ENCODE measurements around the gene SEMA4G.
A peak's percentile ranks its signal among the peaks of the same experiment; 100 is the strongest.

The SEMA4G gene

DNA sequence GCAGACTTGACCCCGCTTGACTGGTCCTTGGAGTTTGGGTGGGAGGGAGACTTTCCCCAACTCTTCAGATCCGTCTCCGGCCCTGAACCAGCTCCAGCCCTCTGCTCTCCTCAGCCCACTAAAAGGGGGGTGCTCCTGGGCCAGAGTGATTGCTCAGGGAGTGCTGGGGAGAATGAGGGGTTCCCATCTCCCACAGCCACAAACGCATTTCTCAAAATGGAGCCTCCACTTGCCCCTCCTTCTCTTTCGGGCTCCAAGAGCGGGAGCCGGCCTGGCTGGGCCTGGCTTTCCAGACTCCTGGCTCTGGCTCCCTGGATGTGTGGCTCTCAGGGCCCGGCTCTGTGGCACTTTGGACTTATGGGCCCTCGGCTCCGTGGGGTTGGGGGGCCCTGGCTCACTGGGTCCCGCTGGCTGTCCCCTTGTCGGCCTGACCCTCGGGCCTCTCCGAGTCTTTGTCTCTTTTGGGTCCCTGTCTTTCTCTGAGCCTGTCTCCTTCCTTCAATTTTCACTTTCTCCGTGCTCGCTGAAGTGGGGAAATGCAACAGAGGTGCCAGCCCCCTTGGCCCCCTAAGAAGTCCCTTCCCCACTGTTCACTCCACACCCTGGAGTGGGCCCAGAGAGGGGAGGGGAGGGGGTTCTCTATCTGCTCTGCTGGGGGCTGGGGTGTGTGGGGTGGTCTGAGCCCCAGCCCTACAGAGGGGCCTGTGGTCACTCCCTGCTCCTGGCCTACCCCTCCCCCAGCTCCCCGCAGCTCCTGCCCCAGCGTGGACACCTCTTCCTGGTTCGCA is 31.0 kb downstream of the SEMA4G start:
- POLR2A ChIA-PET, result no interaction called here
- no peaks in the 10 kb centered on the region for H3K9me3 ChIP-seq (ENCODE audit: control extremely low read depth in 1 of 5, control insufficient read depth in 4 of 5, insufficient read depth in 2 of 5, low read depth in 1 of 5, low read length in 4 of 5)
- H3K36me3 ChIP-seq (ENCODE audit: control insufficient read depth in 4 of 4, insufficient read depth in 4 of 4, low read length in 3 of 4), result peaks cover 2 to 29% (median 21%) of the 10 kb centered on the region in 4 experiments
- H3K4me1 ChIP-seq (ENCODE audit: control extremely low read depth in 1 of 4, control insufficient read depth in 4 of 4, insufficient read depth in 4 of 4, low read length in 3 of 4), result peaks cover 0 to 60% (median 50%) of the 10 kb centered on the region in 4 experiments
- peak overlapping the region; percentile 73 to 93 (median 86) for H3K4me3 ChIP-seq (ENCODE audit: control insufficient read depth in 1 of 7, extremely low read depth in 1 of 7, insufficient read depth in 4 of 7, low read depth in 2 of 7, low read length in 6 of 7)
- peak overlapping the region; percentile 80 to 91 for H3K27ac ChIP-seq (ENCODE audit: insufficient read depth in 1 of 2, low read depth in 1 of 2, low read length in 2 of 2, poor library complexity in 1 of 2, severe bottlenecking in 2 of 2)
- under 1% methylated on average over 10 of the region's 19 CpGs for WGBS (ENCODE audit: insufficient coverage)
- CTCF ChIA-PET, result interaction anchor here (0.6 to 23.7 kb wide), 7 partner anchors 8 to 32 kb away, joined by 3 to 311 read pairs (median 5); partner anchors contain the start of genes MRPL43 and TWNK
- no peaks in the 10 kb centered on the region for H3K27me3 ChIP-seq (replicated peaks in 2 of 5; ENCODE audit: control insufficient read depth in 4 of 5, insufficient read depth in 5 of 5, low read length in 4 of 5)
- DNase-seq, result peak in 2 of 3 donors; percentile 28 to 37

DNA sequence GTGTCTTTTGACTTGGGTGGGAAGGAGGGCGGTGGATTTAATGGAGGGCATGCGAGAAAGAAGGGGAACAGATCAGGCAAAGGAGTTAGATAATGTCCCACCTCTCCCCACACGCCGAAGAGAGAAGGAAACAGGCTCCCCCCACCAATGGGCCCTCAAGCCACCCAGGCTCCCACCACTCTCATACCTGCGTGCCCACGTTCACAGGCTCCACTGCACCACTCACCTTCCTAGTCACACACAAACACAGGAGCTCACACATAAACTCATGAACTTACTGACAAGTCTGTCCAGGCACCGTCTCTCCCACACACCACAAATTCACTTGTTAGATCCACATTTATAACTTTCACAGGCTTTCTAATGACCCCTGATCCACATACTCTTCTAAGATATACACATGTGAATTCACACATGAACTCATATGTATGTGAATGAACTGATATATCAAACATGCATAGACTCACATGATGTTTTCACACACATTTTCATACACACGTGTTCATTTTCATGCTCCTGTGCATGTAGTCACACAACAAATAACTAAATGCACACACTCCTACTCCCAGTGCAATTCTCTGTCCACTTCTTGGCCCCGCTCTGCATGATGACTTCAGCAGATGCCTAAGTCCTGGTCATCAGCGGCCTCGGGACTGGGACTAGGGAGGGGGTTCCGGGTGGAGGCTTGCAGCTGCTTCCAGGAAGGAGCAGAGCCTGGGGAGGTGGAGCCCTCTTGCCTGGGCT is 31.8 kb downstream of the SEMA4G start:
- H3K36me3 ChIP-seq (ENCODE audit: control insufficient read depth in 4 of 4, insufficient read depth in 4 of 4, low read length in 3 of 4), result peaks cover 6 to 35% (median 28%) of the 10 kb centered on the region in 4 experiments
- H3K4me3 ChIP-seq (ENCODE audit: control insufficient read depth in 1 of 7, extremely low read depth in 1 of 7, insufficient read depth in 4 of 7, low read depth in 2 of 7, low read length in 6 of 7), result peak overlapping the region in 6 of 7 experiments; percentile 84 to 93 (median 86)
- ChIA-PET POLR2A (interaction anchor here (1.5 kb wide), 1 partner anchor 10 kb away, joined by 5 read pairs; no protein-coding TSS in a partner anchor), CTCF (interaction anchor here (0.6 to 23.7 kb wide), 7 partner anchors 8 to 35 kb away, joined by 3 to 311 read pairs (median 3); no protein-coding TSS in a partner anchor)
- H3K4me1 ChIP-seq (ENCODE audit: control extremely low read depth in 1 of 4, control insufficient read depth in 4 of 4, insufficient read depth in 4 of 4, low read length in 3 of 4), result peaks cover 0 to 53% (median 49%) of the 10 kb centered on the region in 4 experiments
- H3K9me3 ChIP-seq (ENCODE audit: control extremely low read depth in 1 of 5, control insufficient read depth in 4 of 5, insufficient read depth in 2 of 5, low read depth in 1 of 5, low read length in 4 of 5), result no peaks in the 10 kb centered on the region
- H3K27ac ChIP-seq (ENCODE audit: insufficient read depth in 1 of 2, low read depth in 1 of 2, low read length in 2 of 2, poor library complexity in 1 of 2, severe bottlenecking in 2 of 2), result peak overlapping the region; percentile 80 to 91
- peak in 2 of 3 donors; percentile 31 to 40 for DNase-seq
- no peaks in the 10 kb centered on the region for H3K27me3 ChIP-seq (replicated peaks in 2 of 5; ENCODE audit: control insufficient read depth in 4 of 5, insufficient read depth in 5 of 5, low read length in 4 of 5)
- 11% methylated on average over 4 of the region's 12 CpGs for WGBS (ENCODE audit: insufficient coverage)

DNA sequence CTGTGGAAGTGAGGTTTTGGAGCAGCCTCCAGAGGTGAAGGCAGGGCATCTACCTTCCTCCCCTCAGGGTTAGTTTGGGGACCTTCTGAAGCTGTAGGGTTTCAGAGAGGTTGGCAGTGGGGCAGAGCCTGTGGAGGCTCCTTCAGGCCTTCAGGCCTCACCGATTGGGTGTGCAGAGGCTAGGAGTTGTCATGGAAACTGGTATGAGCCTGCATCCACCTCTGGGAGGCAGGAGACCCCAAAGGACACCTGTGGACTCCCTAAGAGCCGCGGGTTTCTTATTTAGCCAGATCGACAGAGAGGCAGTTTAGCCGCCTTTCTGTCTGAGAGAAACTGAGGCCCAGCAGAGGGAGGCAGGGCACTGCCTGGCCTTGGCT is 32.3 kb downstream of the SEMA4G start:
- H3K4me1 ChIP-seq (ENCODE audit: control extremely low read depth in 1 of 4, control insufficient read depth in 4 of 4, insufficient read depth in 4 of 4, low read length in 3 of 4), result peaks cover 0 to 48% (median 44%) of the 10 kb centered on the region in 4 experiments
- no peaks in the 10 kb centered on the region for H3K27me3 ChIP-seq (replicated peaks in 2 of 5; ENCODE audit: control insufficient read depth in 4 of 5, insufficient read depth in 5 of 5, low read length in 4 of 5)
- CTCF ChIA-PET, result interaction anchor here (0.9 to 23.7 kb wide), 5 partner anchors 7 to 36 kb away, joined by 3 to 311 read pairs (median 5); no protein-coding TSS in a partner anchor
- DNase-seq, result no peak
- H3K36me3 ChIP-seq (ENCODE audit: control insufficient read depth in 4 of 4, insufficient read depth in 4 of 4, low read length in 3 of 4), result peaks cover 6 to 41% (median 33%) of the 10 kb centered on the region in 4 experiments
- H3K9me3 ChIP-seq (ENCODE audit: control extremely low read depth in 1 of 5, control insufficient read depth in 4 of 5, insufficient read depth in 2 of 5, low read depth in 1 of 5, low read length in 4 of 5), result no peaks in the 10 kb centered on the region
- POLR2A ChIA-PET, result interaction anchor here (1.5 kb wide), 1 partner anchor 10 kb away, joined by 5 read pairs; no protein-coding TSS in a partner anchor
- WGBS (ENCODE audit: insufficient coverage), result 77% methylated on average over 5 of the region's 5 CpGs
- H3K27ac ChIP-seq (ENCODE audit: insufficient read depth in 1 of 2, low read depth in 1 of 2, low read length in 2 of 2, poor library complexity in 1 of 2, severe bottlenecking in 2 of 2), result peak overlapping the region in 1 of 2 experiments; percentile 91
- H3K4me3 ChIP-seq (ENCODE audit: control insufficient read depth in 1 of 7, extremely low read depth in 1 of 7, insufficient read depth in 4 of 7, low read depth in 2 of 7, low read length in 6 of 7), result peak overlapping the region in 5 of 7 experiments; percentile 14 to 93 (median 84)

DNA sequence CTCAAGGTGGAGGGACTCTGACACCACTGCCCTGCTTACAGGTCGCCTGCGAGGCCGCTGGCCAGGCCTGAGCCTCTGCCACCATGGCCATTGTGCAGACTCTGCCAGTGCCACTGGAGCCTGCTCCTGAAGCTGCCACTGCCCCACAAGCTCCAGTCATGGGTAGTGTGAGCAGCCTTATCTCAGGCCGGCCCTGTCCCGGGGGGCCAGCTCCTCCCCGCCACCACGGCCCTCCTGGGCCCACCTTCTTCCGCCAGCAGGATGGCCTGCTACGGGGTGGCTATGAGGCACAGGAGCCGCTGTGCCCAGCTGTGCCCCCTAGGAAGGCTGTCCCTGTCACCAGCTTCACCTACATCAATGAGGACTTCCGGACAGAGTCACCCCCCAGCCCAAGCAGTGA is 33.2 kb downstream of the SEMA4G start:
- H3K9me3 ChIP-seq (ENCODE audit: control extremely low read depth in 1 of 5, control insufficient read depth in 4 of 5, insufficient read depth in 2 of 5, low read depth in 1 of 5, low read length in 4 of 5), result no peaks in the 10 kb centered on the region
- no peak overlapping the region for H3K4me3 ChIP-seq (ENCODE audit: control insufficient read depth in 1 of 7, extremely low read depth in 1 of 7, insufficient read depth in 4 of 7, low read depth in 2 of 7, low read length in 6 of 7)
- ChIA-PET CTCF (interaction anchor here (0.9 to 23.7 kb wide), 10 partner anchors 7 to 81 kb away, joined by 3 to 311 read pairs (median 4); partner anchors contain the start of gene SEMA4G), POLR2A (interaction anchor here (1.5 kb wide), 1 partner anchor 9 kb away, joined by 5 read pairs; no protein-coding TSS in a partner anchor)
- WGBS (ENCODE audit: insufficient coverage), result 94% methylated on average over 11 of the region's 11 CpGs
- peaks cover 0 to 42% (median 39%) of the 10 kb centered on the region in 4 experiments for H3K4me1 ChIP-seq (ENCODE audit: control extremely low read depth in 1 of 4, control insufficient read depth in 4 of 4, insufficient read depth in 4 of 4, low read length in 3 of 4)
- no peaks in the 10 kb centered on the region for H3K27me3 ChIP-seq (replicated peaks in 2 of 5; ENCODE audit: control insufficient read depth in 4 of 5, insufficient read depth in 5 of 5, low read length in 4 of 5)
- no peak for DNase-seq
- peaks cover 6 to 49% (median 38%) of the 10 kb centered on the region in 4 experiments for H3K36me3 ChIP-seq (ENCODE audit: control insufficient read depth in 4 of 4, insufficient read depth in 4 of 4, low read length in 3 of 4)
- H3K27ac ChIP-seq (ENCODE audit: insufficient read depth in 1 of 2, low read depth in 1 of 2, low read length in 2 of 2, poor library complexity in 1 of 2, severe bottlenecking in 2 of 2), result peak overlapping the region in 1 of 2 experiments; percentile 91

DNA sequence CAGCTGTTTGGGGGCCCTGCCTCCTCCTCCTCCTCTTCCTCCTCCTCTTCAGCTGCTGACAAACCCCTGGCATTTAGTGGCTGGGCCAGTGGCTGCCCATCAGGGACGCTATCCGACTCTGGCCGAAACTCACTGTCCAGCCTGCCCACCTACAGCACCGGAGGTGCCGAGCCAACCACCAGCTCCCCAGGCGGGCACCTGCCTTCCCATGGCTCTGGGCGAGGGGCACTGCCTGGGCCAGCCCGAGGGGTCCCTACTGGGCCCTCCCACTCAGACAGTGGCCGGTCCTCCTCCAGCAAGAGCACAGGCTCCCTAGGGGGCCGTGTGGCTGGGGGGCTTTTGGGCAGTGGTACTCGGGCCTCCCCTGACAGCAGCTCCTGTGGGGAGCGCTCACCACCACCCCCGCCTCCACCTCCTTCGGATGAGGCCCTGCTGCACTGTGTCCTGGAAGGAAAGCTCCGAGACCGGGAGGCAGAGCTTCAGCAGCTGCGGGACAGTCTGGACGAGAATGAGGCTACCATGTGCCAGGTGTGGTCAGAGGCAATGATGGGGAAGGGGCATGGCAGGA is 34.4 kb downstream of the SEMA4G start:
- Histone ChIP-seq H3K4me3 (ENCODE audit: control insufficient read depth in 1 of 7, extremely low read depth in 1 of 7, insufficient read depth in 4 of 7, low read depth in 2 of 7, low read length in 6 of 7) (no peak overlapping the region), H3K9me3 (ENCODE audit: control extremely low read depth in 1 of 5, control insufficient read depth in 4 of 5, insufficient read depth in 2 of 5, low read depth in 1 of 5, low read length in 4 of 5) (no peaks in the 10 kb centered on the region), H3K27ac (ENCODE audit: insufficient read depth in 1 of 2, low read depth in 1 of 2, low read length in 2 of 2, poor library complexity in 1 of 2, severe bottlenecking in 2 of 2) (no peak overlapping the region), H3K4me1 (ENCODE audit: control extremely low read depth in 1 of 4, control insufficient read depth in 4 of 4, insufficient read depth in 4 of 4, low read length in 3 of 4) (peaks cover 0 to 30% (median 29%) of the 10 kb centered on the region in 4 experiments), H3K27me3 (replicated peaks in 2 of 5; ENCODE audit: control insufficient read depth in 4 of 5, insufficient read depth in 5 of 5, low read length in 4 of 5) (no peaks in the 10 kb centered on the region), H3K36me3 (ENCODE audit: control insufficient read depth in 4 of 4, insufficient read depth in 4 of 4, low read length in 3 of 4) (peaks cover 6 to 50% (median 38%) of the 10 kb centered on the region in 4 experiments)
- ChIA-PET CTCF (interaction anchor here (1.4 to 23.7 kb wide), 8 partner anchors 5 to 63 kb away, joined by 3 to 311 read pairs (median 6); partner anchors contain the start of gene SEMA4G), POLR2A (no interaction called here)
- over 99% methylated on average over 15 of the region's 18 CpGs for WGBS (ENCODE audit: insufficient coverage)
- DNase-seq, result no peak

DNA sequence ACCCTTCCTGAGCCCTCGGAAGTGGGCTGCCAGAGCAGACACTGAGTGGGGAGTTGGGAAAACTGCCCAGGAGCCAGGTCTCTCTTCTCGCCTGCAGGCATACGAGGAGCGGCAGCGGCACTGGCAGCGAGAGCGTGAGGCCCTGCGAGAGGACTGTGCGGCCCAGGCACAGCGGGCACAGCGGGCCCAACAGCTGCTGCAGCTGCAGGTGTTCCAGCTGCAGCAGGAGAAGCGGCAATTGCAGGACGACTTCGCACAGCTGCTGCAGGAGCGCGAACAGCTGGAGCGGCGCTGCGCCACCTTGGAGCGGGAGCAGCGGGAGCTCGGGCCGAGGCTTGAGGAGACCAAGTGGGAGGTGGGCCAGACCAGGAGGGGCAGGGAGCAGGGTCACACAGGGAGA is 36.1 kb downstream of the SEMA4G start:
- no peak overlapping the region for H3K4me3 ChIP-seq (ENCODE audit: control insufficient read depth in 1 of 7, extremely low read depth in 1 of 7, insufficient read depth in 4 of 7, low read depth in 2 of 7, low read length in 6 of 7)
- H3K27ac ChIP-seq (ENCODE audit: insufficient read depth in 1 of 2, low read depth in 1 of 2, low read length in 2 of 2, poor library complexity in 1 of 2, severe bottlenecking in 2 of 2), result no peak overlapping the region
- WGBS (ENCODE audit: insufficient coverage), result 96% methylated on average over 18 of the region's 23 CpGs
- ChIA-PET POLR2A (no interaction called here), CTCF (interaction anchor here (1.5 to 23.7 kb wide), 4 partner anchors 10 to 39 kb away, joined by 3 to 311 read pairs (median 80); partner anchors contain the start of gene LZTS2)
- no peak for DNase-seq
- no peaks in the 10 kb centered on the region for H3K27me3 ChIP-seq (replicated peaks in 2 of 5; ENCODE audit: control insufficient read depth in 4 of 5, insufficient read depth in 5 of 5, low read length in 4 of 5)
- H3K9me3 ChIP-seq (ENCODE audit: control extremely low read depth in 1 of 5, control insufficient read depth in 4 of 5, insufficient read depth in 2 of 5, low read depth in 1 of 5, low read length in 4 of 5), result no peaks in the 10 kb centered on the region
- H3K4me1 ChIP-seq (ENCODE audit: control extremely low read depth in 1 of 4, control insufficient read depth in 4 of 4, insufficient read depth in 4 of 4, low read length in 3 of 4), result peaks cover 0 to 23% (median 21%) of the 10 kb centered on the region in 4 experiments
- H3K36me3 ChIP-seq (ENCODE audit: control insufficient read depth in 4 of 4, insufficient read depth in 4 of 4, low read length in 3 of 4), result peaks cover 6 to 50% (median 38%) of the 10 kb centered on the region in 4 experiments

All from common myeloid progenitor, CD34-positive (primary cell).